Adrenal gland (tissue), 5 donors: ENCODE data around the gene ZBTB34.

Experiments used
- CTCF ChIP-seq, 6 experiments: fragments of 450-650 bp in 4 of 6; fragments of 200-600 bp in 2 of 6; sonication (generic) in 1 of 6; IDR thresholded peaks; 1 replicate in 5 of 6; 2 replicates in 1 of 6; pipeline versions ENCODE4 v1.5.1 to v1.8.0; 2016 to 2021; ENCODE audit warnings: antibody characterized with exemption in 6 of 6, mild to moderate bottlenecking in 2 of 6, moderate library complexity in 1 of 6
- POLR2A ChIP-seq, 2 donors: fragments of 450-650 bp; IDR thresholded peaks; one replicate each; pipeline ENCODE4 v1.6.1; 2017; ENCODE audit warnings: antibody characterized with exemption in 2 of 2, mild to moderate bottlenecking in 2 of 2, moderate library complexity in 1 of 2
- donor health status: DM: no; HTN: no; CAD: no.

GRCh38 chr9:126849591-126850225 is 10.7 kb upstream of the ZBTB34 start:
- TF ChIP-seq CTCF (IDR thresholded peaks at IDR 0.05) (no peak), POLR2A (IDR thresholded peaks at IDR 0.05) (no peak)
